AML-193 (cell line): ENCODE measurements around the gene SMCR8.
"Not testable (repeated sequence)": the region's sequence is repeated elsewhere in the genome, so short reads cannot be mapped to it uniquely, and the experiment has no call there.

Experiments
- DNase-seq, 2 experiments: peaks; one replicate each; lab custom pipeline; 2025; lab: John Stamatoyannopoulos, UW

SMCR8 gene, protein sequence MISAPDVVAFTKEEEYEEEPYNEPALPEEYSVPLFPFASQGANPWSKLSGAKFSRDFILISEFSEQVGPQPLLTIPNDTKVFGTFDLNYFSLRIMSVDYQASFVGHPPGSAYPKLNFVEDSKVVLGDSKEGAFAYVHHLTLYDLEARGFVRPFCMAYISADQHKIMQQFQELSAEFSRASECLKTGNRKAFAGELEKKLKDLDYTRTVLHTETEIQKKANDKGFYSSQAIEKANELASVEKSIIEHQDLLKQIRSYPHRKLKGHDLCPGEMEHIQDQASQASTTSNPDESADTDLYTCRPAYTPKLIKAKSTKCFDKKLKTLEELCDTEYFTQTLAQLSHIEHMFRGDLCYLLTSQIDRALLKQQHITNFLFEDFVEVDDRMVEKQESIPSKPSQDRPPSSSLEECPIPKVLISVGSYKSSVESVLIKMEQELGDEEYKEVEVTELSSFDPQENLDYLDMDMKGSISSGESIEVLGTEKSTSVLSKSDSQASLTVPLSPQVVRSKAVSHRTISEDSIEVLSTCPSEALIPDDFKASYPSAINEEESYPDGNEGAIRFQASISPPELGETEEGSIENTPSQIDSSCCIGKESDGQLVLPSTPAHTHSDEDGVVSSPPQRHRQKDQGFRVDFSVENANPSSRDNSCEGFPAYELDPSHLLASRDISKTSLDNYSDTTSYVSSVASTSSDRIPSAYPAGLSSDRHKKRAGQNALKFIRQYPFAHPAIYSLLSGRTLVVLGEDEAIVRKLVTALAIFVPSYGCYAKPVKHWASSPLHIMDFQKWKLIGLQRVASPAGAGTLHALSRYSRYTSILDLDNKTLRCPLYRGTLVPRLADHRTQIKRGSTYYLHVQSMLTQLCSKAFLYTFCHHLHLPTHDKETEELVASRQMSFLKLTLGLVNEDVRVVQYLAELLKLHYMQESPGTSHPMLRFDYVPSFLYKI

DNA sequence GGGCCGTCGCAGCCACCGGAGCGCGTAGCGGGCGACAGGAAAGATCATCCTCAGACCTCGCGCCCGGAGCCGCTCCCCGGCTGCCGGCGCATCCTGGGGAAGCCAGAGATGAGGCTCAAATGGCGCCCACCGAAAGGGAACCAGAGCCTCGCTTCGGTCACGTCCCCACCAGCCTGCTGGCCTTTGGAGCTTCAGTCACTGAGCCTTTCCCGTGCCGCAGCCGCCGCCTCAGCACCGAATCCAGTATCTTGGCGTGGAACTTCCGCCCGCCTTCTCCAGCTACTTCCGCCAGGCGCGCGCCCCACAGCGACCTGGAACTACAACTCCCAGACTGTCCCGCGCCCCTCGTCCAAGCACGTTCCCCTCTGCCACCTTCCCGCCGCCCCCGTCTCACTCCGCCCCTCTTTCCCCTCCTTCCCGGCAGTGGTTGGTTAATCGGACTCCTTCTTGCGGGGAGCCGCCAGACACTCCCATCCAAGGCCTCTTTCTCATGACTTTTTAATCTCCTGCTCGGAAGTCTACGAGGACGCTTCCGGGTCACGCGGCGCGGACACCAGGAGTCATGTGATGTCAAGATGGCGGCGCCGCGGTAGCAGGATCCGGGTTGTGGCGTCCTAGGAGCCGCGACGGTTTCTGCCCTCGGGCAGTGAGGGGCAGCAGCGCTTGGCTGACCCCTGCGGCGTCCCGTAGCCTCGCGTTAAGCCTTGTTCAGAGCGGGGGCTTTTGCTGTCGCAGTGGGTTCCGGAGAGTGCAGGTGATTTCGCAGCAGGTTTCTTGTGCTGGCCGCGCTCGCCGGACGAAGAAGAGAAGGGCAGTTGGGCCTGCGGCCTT lies at the start of gene SMCR8, which contains the start of gene TOP3A:
Gene SMCR8 (plus strand): TSS at position 563 of the 831 bp plus-strand sequence. CDS start 497 bp downstream, outside the sequence.
Gene TOP3A (minus strand): TSS at position 264 of the 831 bp plus-strand sequence. CDS start 216 bp downstream, at position 48.
- DNase-seq = peak; percentile 77 to 81

DNA sequence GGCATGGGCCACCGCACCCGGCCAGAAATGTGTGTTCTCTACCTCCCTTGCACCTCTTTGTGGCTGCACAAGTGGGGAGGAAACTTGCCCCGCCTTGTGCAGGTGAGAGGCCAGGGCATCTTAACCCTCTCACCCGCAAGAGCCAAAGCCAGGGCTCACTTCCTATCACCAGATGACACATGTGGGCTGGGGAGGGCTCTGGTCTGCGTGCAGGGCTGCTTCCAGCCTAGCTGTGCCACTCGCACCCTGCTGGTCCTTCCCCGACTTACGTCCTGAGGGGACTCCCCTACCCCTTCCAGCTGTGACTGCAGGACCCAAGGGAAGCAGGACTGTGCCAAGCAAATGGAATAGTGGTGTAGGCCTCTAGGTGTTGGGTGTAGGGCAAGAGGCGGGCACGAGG lies 47.7 kb upstream of the SMCR8 start:
- DNase-seq = no peak

DNA sequence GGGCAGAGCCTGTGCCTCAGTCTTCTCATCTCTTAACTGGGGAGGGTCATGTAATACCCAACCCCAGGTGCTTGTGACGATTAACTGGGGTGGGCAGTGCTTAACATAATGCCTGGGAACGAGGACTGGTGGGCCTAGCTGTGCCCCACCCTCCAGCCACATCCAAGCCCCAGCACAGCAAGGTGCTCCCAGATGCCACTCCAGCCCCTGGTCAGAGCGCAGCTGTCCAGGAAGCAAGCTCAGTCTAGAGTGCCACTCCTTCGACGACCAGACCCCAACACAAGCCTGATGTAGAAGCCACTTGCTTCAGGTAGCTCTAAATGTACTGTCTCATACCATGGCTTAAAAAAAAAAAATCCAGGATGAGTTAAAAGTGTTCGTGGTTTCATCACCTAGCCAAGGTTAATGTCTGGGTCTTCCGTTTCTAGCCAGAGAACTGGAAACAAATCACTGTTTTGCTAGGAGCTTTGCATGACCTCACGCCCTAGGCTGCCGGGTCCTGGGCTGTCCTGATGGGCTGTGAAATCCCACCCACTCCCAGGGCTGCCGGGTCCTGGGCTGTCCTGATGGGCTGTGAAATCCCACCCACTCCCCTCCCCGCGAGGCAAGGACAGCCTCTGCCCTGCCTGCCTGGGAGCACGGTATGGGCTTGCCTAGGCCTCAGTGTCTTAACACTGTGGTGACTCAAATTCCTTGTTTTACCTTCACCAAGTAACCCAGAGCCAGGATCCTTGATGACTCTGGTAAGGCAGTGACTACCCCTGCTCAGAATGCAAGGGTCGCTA lies 47.0 kb upstream of the SMCR8 start:
- DNase-seq = no peak

DNA sequence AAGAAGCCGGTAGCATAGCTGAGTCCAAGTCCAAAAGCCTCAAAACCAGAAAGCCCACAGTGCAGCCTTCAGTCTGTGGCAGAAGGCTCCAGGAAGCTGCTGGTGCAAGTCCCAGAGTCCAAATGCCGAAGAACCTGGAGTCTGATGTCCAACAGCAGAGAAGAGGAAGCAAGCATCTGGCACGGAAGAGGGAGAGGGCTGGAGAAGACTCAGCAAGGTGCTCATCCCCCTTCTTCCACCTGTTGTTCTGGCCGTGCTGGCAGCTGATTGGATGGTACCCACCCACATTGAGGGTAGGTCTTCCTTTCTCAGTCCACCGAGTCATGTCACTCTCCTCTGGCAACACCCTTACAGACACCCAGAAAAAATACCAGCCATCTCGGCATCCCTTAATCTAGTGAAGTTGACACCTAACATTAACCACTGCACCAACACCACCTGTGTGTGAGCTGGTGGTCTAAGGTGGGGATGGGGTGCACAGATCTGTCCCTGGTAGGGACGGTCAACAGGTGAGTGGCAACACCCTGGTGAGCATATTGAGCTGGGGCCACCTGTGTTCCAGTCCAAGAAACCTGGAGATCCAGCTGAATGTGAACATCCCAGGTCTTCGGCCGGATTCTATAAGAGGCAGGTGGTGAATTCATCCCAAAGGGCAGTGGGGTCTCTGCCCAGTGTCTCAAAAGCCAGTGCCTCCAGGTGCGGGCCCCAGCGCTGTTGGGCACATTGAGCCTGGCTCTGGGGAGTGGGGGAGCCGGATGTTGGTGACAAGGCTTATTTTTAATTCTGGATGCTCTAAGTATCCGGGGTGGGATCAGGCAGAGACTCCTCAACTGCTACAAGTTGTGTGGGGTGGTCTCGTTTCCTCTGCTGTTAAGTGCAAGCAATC lies 44.8 kb upstream of the SMCR8 start:
- DNase-seq = no peak

DNA sequence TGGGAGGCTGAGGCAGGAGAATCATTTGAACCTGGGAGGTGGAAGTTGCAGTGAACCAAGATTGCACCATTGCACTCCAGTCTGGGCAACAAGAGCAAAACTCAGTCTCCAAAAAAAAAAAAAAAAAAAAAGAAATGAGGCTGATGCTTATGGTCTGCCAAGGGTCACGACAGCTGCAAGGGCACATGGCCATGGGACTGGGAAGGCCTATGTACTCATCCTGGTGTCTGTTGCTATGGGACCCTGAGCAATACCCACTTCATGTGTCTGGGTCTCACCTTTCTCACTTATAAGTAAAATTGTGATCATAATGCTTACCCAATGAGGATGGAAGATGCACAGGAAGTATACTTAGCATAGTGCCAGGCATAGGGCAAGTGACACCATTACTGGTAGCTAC lies 38.0 kb upstream of the SMCR8 start:
- no peak for DNase-seq

DNA sequence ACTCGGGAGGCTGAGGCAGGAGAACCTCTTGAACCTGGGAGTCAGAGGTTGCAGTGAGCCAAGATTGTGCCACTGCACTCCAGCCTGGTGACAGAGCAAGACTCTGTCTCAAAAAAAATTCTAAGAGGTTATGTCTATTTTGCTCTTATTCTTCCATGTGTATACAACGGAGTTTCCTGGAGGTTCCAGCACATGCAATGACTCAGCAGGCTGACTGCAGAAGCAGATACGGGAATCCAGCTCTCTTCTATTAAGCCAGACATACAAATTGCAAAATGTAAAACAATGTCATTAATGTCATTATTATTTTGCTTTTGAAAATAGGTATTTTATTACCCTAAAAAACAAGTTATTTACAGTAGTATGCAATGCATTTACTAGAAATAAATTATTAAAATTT lies 36.2 kb upstream of the SMCR8 start:
- no peak for DNase-seq

DNA sequence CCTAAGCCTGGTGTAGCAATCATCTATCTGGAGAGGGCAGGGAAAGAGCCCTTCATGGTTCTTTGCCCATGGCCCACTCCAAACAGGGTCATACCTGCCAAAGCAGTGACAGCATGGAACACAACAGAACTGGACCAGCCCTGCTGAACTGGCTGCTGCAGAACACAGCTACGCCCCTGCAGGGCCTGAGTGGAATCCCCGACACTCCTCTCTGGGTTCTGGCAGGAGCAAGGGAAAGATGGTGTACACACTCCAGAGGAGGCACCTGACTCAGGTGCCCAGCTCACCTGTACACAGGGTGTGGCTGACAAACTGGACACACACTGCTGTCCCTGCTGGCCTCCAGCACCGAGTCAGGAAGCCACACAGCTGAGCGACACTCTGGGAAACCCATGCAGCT lies 34.8 kb upstream of the SMCR8 start:
- no peak for DNase-seq

DNA sequence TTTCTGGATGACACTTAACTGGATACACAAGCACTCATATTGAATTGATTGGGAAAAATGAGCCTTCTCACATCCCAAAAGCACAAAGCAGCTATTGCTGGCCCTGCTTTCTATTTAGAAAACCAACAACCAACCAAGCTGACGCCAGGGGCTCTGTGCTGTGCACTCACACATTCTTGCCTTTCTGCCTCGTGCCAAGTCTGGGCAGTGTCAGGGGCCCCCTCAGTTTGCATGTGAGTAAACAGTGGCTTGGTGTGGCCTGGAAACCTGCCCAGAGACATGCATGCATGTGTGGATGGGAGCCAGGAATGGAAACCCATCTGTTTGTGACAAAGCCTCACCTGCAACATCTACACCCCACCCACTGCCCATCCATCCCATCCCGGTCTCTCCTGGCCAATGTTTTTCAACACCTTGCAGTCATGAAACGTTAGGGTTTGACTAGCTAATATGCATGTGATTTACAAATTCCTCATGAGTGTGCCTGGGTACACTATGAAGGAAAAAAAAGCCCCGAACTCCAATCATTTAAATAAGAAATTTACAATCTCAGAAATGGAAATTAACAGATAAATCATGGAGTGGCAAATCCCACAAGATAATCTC lies 34.2 kb upstream of the SMCR8 start:
- no peak for DNase-seq

DNA sequence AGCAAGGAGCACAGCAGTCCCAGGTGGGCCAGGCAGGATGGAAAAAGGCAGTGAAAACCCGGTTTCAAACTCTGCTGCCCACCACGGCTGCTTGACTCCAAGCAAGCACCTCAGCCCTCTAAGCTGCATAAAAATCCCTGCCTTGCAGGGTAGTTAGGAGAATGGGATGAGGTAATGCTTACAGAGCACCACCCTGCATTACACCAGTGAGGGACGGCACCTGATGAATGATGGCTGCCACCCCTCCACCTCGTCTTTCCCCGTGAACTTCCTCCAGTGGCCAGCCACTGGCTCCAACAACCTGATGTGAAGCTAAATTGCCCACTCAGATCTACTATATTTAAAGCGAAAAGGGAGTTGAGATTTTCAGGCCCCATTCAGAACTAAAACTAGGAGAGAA lies 33.3 kb upstream of the SMCR8 start:
- DNase-seq = no peak

DNA sequence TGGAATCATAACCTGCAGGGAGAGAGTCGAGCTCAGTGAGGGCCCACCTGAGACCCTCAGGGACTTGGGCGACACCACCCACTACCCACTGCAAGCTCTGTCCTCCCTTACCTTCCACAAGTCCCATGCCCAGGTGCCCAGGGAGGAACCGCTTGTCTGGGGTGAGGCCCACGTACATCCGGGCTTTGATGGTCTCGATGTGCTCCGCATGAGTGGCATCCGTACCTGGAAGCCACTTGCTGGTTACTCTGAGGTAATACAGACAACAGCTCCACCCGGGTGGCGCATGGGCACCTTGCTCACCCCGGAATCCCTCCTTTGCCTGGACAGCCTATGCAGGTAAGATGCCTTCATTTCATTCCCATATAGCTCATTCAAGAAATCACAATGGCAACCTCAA lies 29.8 kb upstream of the SMCR8 start:
- no peak for DNase-seq

DNA sequence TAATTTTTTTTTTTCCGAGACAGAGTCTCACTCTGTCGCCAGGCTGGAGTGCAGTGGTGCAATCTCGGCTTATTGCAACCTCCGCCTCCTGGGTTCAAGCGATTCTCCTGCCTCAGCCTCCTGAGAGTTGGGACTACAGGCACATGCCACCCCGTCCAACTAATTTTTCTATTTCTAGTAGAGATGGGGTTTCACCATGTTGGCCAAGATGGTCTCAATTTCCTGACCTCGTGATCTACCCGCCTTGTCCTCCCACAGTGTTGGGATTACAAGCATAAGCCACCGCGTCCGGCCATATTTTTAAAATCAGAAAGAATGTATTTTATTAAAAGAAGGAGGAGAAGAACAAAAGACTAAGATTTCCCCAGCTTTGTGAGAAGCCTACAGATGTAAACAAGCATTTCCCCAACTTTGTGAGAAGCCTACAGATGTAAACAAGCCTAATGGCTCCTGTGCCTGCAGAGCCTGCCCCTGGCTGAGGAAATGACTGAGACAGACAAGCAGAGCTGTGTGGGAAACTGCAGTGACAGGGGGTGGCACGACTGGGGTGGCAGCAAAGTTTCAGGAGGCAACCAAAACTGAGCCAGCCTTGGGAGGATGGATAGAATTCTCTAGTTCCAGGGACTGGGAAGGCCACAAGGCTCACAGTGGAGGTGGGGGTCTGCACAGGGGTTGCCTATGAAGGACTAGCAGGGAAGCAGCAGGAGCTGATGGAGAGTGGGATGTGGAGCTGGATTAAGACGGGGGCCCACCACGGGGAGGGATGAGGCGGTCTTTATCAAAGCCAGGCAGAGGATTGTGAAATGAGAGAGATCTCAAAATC lies 23.2 kb upstream of the SMCR8 start:
- no peak for DNase-seq

DNA sequence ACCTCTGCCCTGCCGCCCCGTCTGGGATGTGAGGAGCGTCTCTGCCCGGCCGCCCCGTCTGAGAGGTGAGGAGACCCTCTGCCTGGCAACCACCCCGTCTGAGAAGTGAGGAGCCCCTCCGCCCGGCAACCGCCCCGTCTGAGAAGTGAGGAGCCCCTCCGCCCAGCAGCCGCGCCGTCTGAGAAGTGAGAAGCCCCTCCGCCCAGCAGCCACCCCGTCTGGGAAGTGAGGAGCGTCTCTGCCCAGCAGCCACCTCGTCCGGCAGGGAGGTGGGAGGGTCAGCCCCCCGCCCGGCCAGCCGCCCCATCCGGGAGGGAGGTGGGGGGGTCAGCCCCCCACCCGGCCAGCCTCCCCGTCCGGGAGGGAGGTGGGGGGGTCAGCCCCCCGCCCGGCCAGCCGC lies 17.0 kb upstream of the SMCR8 start:
- DNase-seq = not testable (repeated sequence)

DNA sequence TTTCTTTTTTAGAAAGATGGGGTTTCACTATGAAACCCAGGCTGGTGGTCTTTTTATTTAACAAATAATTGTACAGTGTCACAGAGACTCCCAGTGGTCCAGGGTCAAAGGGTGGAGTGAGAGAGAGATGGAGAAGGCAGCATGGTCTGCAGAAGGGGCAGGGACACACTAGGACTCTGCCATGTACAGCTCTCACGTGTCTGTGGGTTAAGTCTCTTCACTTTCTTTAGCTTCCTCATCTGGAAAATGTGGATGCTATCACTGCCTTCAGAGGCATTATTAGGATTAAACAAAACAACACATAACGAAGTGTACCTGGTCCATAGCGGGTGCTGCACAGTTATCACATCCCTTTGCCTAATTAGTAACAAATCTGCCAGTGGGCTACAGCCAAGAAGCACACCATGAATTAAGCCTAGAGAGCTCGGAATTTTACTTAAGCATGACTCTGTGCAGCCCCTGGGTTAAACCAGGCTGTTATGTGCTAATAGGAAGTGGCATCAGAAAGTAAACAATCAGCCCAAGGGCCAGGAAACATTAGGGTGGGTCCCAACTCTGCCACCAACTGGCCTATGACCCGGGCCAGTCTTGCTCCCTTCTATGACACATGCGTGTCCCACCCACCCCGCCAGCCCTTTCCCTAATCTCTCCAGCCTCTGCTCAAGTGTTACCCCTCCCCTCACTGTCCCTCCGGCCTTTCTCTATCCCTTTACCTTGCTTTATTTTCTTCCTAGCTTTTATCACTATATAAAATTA lies 14.2 kb upstream of the SMCR8 start:
- DNase-seq = no peak

DNA sequence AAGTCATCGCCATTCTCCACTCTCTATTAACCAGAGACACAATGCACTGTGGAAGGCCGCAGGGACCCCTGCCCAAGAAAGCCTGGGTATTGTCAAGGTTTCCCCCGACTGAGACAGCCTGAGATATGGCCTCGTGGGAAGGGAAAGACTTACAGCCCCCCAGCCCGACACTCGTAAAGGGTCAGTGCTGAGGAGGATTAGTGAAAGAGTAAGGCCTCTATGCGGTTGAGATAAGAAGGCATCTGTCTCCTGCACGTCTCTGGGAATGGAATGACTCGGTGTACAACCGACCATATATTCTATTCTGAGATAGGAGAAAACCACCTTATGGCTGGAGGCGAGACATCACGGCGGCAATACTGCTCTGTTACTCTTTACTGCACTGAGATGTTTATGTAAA lies 11.9 kb upstream of the SMCR8 start:
- not testable (repeated sequence) for DNase-seq

DNA sequence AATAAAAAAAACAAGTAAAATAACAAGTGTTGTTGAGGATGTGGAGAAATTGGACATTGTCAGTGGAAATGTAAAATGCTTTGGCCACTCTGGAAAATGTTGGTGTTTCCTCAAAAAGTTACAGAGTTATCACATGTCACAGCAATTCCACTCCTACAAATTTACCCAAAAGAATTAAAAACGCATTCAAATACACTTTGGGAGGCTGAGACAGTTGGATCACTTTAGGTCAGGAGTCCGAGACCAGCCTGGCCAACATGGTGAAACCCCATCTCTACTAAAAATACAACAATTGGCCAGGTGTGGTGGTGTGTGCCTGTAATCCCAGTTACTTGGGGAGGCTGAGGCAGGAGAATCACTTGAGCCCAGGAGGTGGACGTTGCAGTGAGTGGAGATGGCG lies 5.9 kb upstream of the SMCR8 start:
- no peak for DNase-seq

DNA sequence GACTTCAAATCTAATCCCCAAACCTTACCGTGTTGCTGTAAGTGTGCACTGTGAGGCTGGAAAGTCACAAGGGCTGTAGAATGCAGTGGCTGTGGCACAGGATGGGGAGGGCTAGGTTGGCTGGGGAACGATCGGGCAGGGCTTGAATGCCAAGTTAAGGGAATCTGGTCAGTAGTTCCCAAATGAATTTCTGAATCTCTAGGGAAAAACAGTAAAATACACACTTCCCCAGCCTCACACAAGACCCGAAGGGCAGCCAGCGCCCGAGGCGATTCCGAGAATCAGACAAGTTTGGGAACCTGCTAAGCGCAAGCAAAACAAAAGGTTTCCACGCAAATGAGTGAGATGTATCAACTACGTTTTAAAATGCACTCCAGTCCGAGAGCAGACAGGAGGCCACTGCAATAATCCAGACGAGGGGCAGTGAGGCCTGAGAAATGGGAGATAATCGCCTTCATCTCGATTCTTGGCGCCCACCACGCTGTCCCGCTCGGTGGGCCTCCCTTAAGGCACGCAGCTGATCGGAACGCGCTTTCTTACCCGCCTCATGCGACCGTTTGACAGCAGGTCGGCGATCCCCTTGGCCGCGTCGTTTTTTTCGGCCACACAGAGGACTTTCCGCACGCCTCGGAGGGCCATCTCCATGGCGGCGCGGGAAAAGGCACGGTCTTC lies 898 bp upstream of the SMCR8 start:
- DNase-seq = no peak

DNA sequence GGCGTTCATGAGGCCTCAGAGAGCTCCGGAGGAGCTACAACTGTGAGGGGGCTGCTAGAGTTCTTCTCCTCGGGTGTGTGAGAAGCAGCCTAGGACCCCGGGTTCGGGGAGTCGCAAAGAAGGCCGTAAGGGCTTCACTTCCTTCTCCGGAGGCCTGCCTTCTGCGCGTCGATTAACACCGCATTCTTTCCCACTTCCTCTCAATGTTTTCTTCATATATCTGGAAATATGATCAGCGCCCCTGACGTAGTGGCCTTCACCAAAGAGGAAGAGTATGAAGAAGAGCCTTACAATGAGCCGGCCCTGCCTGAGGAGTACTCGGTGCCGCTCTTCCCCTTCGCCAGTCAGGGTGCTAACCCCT lies 449 bp downstream of the SMCR8 start:
- peak; percentile 34 to 35 for DNase-seq

DNA sequence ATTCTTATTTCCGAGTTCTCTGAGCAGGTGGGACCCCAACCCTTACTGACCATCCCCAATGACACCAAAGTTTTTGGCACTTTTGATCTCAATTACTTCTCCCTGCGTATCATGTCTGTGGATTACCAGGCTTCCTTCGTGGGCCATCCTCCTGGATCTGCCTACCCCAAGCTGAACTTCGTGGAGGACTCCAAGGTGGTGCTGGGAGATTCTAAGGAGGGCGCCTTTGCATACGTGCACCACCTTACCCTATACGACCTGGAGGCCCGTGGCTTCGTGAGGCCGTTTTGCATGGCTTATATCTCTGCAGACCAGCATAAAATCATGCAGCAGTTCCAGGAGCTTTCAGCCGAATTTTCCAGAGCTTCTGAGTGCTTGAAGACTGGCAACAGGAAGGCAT lies 868 bp downstream of the SMCR8 start:
- no peak for DNase-seq
